ENCODE measurements around the gene AWAT2.

Gene AWAT2

GRCh38 chrX:69995362-69996112 is 54.2 kb downstream of the AWAT2 start:
- no peak for DNase-seq

GRCh38 chrX:69993494-69993893 is 56.2 kb downstream of the AWAT2 start:
- no peak for DNase-seq

- DNase-seq, result no peak
Measured at GRCh38 chrX:69991685-69992084, 58.1 kb downstream of the AWAT2 start.

All from SHP77 treated with DMSO at 0.1 percent for 48 hours (cell line).